SJSA1 (cell line): ENCODE data around the gene ATXN7L3. TPM values are rescaled to one million over a fixed set of nuclear protein-coding genes. Genes with fewer than 3 reads are reported as not detected.

Source experiments
- DNase-seq, 2 experiments: peaks; one replicate each; pipeline ENCODE4 v3.0.0-alpha.2; 2015 to 2020; ENCODE audit warnings: low spot score in 2 of 2, low read depth in 1 of 2
- H3K27ac ChIP-seq: fragments of 250-450 bp; sonication (Bioruptor Pico); 2 replicates; pipeline ENCODE4 v1.5.1; 2020; ENCODE audit warnings: mild to moderate bottlenecking, moderate library complexity
- H3K27me3 ChIP-seq: fragments of 250-450 bp; sonication (Bioruptor Pico); replicated peaks from 2 replicates; pipeline ENCODE4 v1.5.1; 2020; ENCODE audit warnings: mild to moderate bottlenecking, moderate library complexity
- H3K36me3 ChIP-seq: fragments of 250-450 bp; sonication (Bioruptor Pico); 2 replicates; pipeline ENCODE4 v1.5.1; 2020; ENCODE audit warnings: mild to moderate bottlenecking
- H3K4me1 ChIP-seq: fragments of 250-450 bp; sonication (Bioruptor Pico); replicated peaks from 2 replicates; pipeline ENCODE4 v1.6.1; 2021; ENCODE audit warnings: mild to moderate bottlenecking
- H3K4me3 ChIP-seq: fragments of 250-450 bp; sonication (Bioruptor Pico); 2 replicates; pipeline ENCODE4 v1.5.1; 2020; ENCODE audit warnings: mild to moderate bottlenecking
- H3K9me3 ChIP-seq: fragments of 250-450 bp; sonication (Bioruptor Pico); replicated peaks from 2 replicates; pipeline ENCODE4 v1.5.1; 2020; ENCODE audit warnings: mild to moderate bottlenecking
- total RNA-seq: library from RNA; depleted of rRNA; stranded (reverse); fragments of >200 nt; shearing (Covaris generic); gene quantifications from 2 replicates; pipeline ENCODE4 v1.2.3, GENCODE V29; 2014

Gene ATXN7L3
- total RNA-seq, 1 experiment from 2014 or later: 62.6 TPM

GRCh38 chr17:44202756-44203155 lies 3.1 kb upstream of the ATXN7L3 start:
- DNase-seq: no peak
- H3K4me1 ChIP-seq: peaks cover 25% of the 10 kb centered on the region
- H3K4me3 ChIP-seq: no peak overlapping the region
- H3K27ac ChIP-seq: no peak overlapping the region
- peaks cover 25% of the 10 kb centered on the region for H3K36me3 ChIP-seq
- no peaks in the 10 kb centered on the region for H3K9me3 ChIP-seq
- H3K27me3 ChIP-seq: no peaks in the 10 kb centered on the region

- H3K27ac ChIP-seq: peak overlapping the region; percentile 74
- no peaks in the 10 kb centered on the region for H3K9me3 ChIP-seq
- H3K4me3 ChIP-seq: peak overlapping the region; percentile 93
- DNase-seq: no peak
- peaks cover 26% of the 10 kb centered on the region for H3K4me1 ChIP-seq
- H3K36me3 ChIP-seq: peaks cover 26% of the 10 kb centered on the region
- H3K27me3 ChIP-seq: no peaks in the 10 kb centered on the region
Measured at GRCh38 chr17:44200478-44201155, 933 bp upstream of the ATXN7L3 start.

GRCh38 chr17:44198721-44199552 lies 747 bp downstream of the ATXN7L3 start:
- H3K27ac ChIP-seq: peak overlapping the region; percentile 87
- no peaks in the 10 kb centered on the region for H3K27me3 ChIP-seq
- H3K4me3 ChIP-seq: peak overlapping the region; percentile 93
- peak; percentile 64 to 70 for DNase-seq
- H3K36me3 ChIP-seq: peaks cover 43% of the 10 kb centered on the region
- H3K4me1 ChIP-seq: peaks cover 19% of the 10 kb centered on the region
- H3K9me3 ChIP-seq: no peaks in the 10 kb centered on the region

GRCh38 chr17:44197980-44198720 lies 1.5 kb downstream of the ATXN7L3 start:
- Histone ChIP-seq H3K27me3 (no peaks in the 10 kb centered on the region), H3K4me3 (peak overlapping the region; percentile 93), H3K36me3 (peaks cover 51% of the 10 kb centered on the region), H3K27ac (peak overlapping the region; percentile 87), H3K4me1 (peaks cover 16% of the 10 kb centered on the region), H3K9me3 (no peaks in the 10 kb centered on the region)
- DNase-seq: peak; percentile 61 to 73

GRCh38 chr17:44197107-44197506 lies 2.6 kb downstream of the ATXN7L3 start:
- H3K4me3 ChIP-seq: no peak overlapping the region
- H3K27ac ChIP-seq: no peak overlapping the region
- peaks cover 16% of the 10 kb centered on the region for H3K4me1 ChIP-seq
- DNase-seq: peak in 1 of 2 experiments; percentile 48
- peaks cover 61% of the 10 kb centered on the region for H3K36me3 ChIP-seq
- H3K9me3 ChIP-seq: no peaks in the 10 kb centered on the region
- H3K27me3 ChIP-seq: no peaks in the 10 kb centered on the region

GRCh38 chr17:44193326-44194084 lies 6.2 kb downstream of the ATXN7L3 start:
- no peak overlapping the region for H3K4me3 ChIP-seq
- no peaks in the 10 kb centered on the region for H3K9me3 ChIP-seq
- no peaks in the 10 kb centered on the region for H3K27me3 ChIP-seq
- H3K36me3 ChIP-seq: peaks cover 86% of the 10 kb centered on the region
- no peak for DNase-seq
- H3K4me1 ChIP-seq: peaks cover 8% of the 10 kb centered on the region
- no peak overlapping the region for H3K27ac ChIP-seq

- H3K4me1 ChIP-seq: peaks cover 7% of the 10 kb centered on the region
- H3K9me3 ChIP-seq: no peaks in the 10 kb centered on the region
- H3K4me3 ChIP-seq: no peak overlapping the region
- H3K27me3 ChIP-seq: no peaks in the 10 kb centered on the region
- H3K27ac ChIP-seq: no peak overlapping the region
- peaks cover 89% of the 10 kb centered on the region for H3K36me3 ChIP-seq
- no peak for DNase-seq
Measured at GRCh38 chr17:44192750-44193149, 6.9 kb downstream of the ATXN7L3 start.

GRCh38 chr17:44191941-44192496 lies 7.7 kb downstream of the ATXN7L3 start:
- Histone ChIP-seq H3K27ac (no peak overlapping the region), H3K9me3 (no peaks in the 10 kb centered on the region), H3K36me3 (peaks cover 85% of the 10 kb centered on the region)

GRCh38 chr17:44191369-44191768 lies 8.3 kb downstream of the ATXN7L3 start:
- Histone ChIP-seq H3K4me3 (no peak overlapping the region), H3K27ac (no peak overlapping the region), H3K27me3 (no peaks in the 10 kb centered on the region), H3K36me3 (peaks cover 79% of the 10 kb centered on the region), H3K4me1 (peaks cover 9% of the 10 kb centered on the region), H3K9me3 (no peaks in the 10 kb centered on the region)
- DNase-seq: no peak

More at GRCh38 chr17:44191941-44192496, 7.7 kb downstream of the ATXN7L3 start:
- peaks cover 9% of the 10 kb centered on the region for H3K4me1 ChIP-seq
- H3K27me3 ChIP-seq: no peaks in the 10 kb centered on the region
- H3K4me3 ChIP-seq: no peak overlapping the region
- no peak for DNase-seq

GRCh38 chr17:44190481-44190880 lies 9.2 kb downstream of the ATXN7L3 start:
- peaks cover 74% of the 10 kb centered on the region for H3K36me3 ChIP-seq
- no peak overlapping the region for H3K4me3 ChIP-seq
- no peak for DNase-seq
- H3K4me1 ChIP-seq: peaks cover 12% of the 10 kb centered on the region
- no peaks in the 10 kb centered on the region for H3K27me3 ChIP-seq
- H3K9me3 ChIP-seq: no peaks in the 10 kb centered on the region
- H3K27ac ChIP-seq: no peak overlapping the region

- Histone ChIP-seq H3K4me1 (peaks cover 17% of the 10 kb centered on the region), H3K4me3 (no peak overlapping the region), H3K27me3 (no peaks in the 10 kb centered on the region), H3K27ac (no peak overlapping the region), H3K9me3 (no peaks in the 10 kb centered on the region), H3K36me3 (peaks cover 68% of the 10 kb centered on the region)
- DNase-seq: no peak
Measured at GRCh38 chr17:44188576-44189403, 10.9 kb downstream of the ATXN7L3 start.

GRCh38 chr17:44187131-44187899 lies 12.4 kb downstream of the ATXN7L3 start:
- peak overlapping the region; percentile 92 for H3K27ac ChIP-seq
- no peaks in the 10 kb centered on the region for H3K9me3 ChIP-seq
- H3K4me3 ChIP-seq: peak overlapping the region; percentile 62
- H3K4me1 ChIP-seq: peaks cover 17% of the 10 kb centered on the region
- DNase-seq: peak in 1 of 2 experiments; percentile 42
- no peaks in the 10 kb centered on the region for H3K27me3 ChIP-seq
- peaks cover 67% of the 10 kb centered on the region for H3K36me3 ChIP-seq
